GM19324 (cell line): ENCODE data around the gene DOLK.

ENCODE experiments used
- ATAC-seq: cut with Tn5 transposase; IDR thresholded peaks from one replicate; pipeline ENCODE4 v1.9.1; 2021; ENCODE audit warnings: mild to moderate bottlenecking, moderate library complexity; ENCODE audit not compliant: unreplicated experiment, low FRiP score

DOLK gene

GRCh38 chr9:128910906-128911305 is 36.5 kb downstream of the DOLK start:
- no peak for ATAC-seq

DNA sequence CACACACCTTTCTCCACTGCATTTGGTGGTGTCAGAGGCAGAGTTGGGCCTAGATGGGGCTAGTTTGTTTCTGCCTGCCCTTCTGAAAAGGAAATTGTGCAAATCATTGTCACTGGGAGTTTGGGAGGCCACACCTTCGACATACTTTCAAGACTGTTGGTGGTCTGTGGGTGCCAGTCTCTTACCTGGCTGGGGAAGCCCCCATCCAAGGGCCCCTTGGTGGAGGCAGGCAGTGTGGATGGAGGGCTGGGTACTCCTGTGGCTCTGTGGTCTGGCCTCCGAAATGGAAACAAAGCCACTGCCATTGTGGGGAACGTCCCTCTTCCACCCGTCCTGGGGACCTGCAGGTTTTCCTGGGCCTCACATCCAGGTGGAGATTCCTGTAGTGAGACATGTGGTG is 37.5 kb downstream of the DOLK start:
- ATAC-seq: no peak

DNA sequence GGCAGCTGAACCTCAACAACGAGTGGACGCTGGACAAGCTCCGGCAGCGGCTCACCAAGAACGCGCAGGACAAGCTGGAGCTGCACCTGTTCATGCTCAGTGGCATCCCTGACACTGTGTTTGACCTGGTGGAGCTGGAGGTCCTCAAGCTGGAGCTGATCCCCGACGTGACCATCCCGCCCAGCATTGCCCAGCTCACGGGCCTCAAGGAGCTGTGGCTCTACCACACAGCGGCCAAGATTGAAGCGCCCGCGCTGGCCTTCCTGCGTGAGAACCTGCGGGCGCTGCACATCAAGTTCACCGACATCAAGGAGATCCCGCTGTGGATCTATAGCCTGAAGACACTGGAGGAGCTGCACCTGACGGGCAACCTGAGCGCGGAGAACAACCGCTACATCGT is 39.0 kb downstream of the DOLK start:
- no peak for ATAC-seq

- ATAC-seq: no peak
Measured at GRCh38 chr9:128906741-128907140, 40.7 kb downstream of the DOLK start.

- ATAC-seq: no peak
Measured at GRCh38 chr9:128905964-128906363, 41.4 kb downstream of the DOLK start.

DNA sequence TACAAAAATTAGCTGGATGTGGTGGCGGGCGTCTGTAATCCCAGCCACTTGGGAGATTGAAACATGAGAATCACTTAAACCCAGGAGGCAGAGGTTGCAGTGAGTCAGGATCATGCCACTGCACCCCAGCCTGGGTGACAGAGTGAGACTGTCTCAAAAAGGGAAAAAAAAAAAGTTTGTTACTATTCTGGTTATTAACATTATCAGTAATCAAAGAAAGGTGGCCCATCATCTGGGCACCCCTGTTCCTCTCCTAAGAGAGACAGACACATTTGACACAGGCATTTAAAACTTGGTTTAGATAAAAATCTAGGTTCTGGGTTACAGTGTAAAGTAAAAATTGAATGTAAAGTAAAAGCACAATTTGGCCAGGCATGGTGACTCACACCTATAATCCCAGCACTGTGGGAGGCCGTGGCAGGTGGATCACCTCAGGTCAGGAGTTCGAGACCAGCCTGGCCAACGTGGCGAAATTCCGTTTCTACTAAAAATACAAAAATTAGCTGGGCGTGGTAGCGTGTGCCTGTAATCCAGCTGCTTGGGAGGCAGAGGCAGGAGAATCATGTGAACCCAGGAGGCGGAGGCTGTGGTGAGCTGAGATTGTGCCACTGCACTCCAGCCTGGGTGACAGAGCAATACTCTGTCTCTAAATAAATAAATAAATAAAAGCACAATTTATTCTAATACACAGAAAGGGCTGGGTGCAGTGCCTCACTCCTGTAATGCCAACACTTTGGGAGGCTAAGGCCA is 43.4 kb downstream of the DOLK start:
- ATAC-seq: no peak

DNA sequence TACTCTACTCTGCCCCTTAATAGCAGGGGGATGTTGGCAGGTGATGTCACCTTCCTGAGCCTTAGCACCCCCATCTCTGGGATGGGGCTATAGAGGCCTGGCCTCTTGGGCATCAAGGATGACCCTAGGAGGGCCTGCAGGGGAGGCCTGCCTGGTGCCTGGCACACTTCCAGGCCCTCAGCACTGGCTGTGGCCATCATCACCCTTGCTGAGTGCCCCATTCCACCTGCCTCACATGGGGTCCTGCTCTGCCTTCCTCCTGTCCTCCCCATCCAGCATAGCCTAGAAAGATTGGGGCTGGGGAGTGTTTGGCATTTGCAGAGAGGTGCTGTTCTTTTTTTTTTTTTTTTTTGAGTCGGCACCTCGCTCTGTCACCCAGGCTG is 44.3 kb downstream of the DOLK start:
- ATAC-seq: no peak

- no peak for ATAC-seq
Measured at GRCh38 chr9:128902351-128903078, 44.9 kb downstream of the DOLK start.

GRCh38 chr9:128901822-128902221 is 45.6 kb downstream of the DOLK start:
- no peak for ATAC-seq

DNA sequence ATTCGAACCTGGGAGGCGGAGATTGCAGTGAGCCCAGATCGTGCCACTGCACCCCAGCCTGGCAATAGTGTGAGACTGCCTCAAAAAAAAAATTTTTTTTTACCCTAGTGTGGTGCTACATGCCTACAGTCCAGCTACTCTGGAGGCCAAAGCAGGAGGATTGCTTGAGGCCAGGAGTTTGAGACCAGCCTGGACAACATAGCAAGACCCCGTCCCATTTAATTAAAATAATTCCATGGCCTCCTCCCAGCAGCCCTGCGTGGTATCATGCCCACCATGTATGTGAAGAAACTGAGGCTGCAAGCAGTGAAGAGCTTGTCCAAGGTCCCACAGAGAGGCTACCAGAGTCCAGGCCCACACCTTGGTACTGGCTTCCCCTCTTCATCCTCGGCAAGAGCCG is 46.0 kb downstream of the DOLK start:
- ATAC-seq: no peak

DNA sequence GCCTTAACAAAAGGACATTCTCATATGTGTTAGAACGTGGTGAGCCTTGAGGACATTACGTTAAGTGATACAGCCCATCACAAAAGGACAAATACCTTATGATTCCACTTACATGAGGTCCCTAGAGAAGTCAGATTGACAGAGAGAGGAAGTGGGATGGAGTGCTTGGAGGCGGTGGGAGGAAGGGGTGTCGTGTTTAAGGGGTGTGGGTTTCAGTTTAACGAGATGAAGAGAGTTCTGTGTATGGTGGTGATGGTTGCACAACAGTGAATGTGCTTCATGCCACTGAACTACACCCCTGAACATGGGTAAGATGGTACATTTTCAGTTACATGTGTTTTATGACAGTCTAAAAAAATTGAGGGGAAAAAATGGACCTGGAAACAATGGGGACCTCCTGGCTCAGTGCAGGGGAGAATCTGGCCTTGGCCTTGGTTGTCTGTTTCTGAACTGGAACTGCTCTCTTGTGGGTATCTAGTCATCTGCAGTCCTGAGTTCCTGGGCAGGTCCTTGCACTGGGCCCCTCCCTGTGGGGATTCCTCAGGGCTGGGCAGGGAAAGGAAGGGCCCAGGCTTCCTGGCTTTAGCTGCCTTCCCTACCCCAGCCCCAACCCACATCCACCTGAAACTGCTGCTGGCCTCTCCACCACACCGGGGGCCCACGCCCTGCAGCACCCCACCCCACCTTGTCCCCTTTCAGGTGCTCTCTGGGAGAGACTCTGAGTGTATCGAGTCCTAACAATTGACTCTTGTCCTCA is 47.7 kb downstream of the DOLK start:
- ATAC-seq: no peak

GRCh38 chr9:128898845-128899565 is 48.4 kb downstream of the DOLK start:
- no peak for ATAC-seq

- ATAC-seq: no peak
Measured at GRCh38 chr9:128898382-128898781, 49.0 kb downstream of the DOLK start.

GRCh38 chr9:128895556-128895955 is 51.8 kb downstream of the DOLK start:
- ATAC-seq: no peak
